GM19468 (cell line): ENCODE measurements around the gene PARL.
"Not testable (repeated sequence)": the region's sequence is repeated elsewhere in the genome, so short reads cannot be mapped to it uniquely, and the experiment has no call there.

Experiments
- ATAC-seq: cut with Tn5 transposase; IDR thresholded peaks from one replicate; pipeline ENCODE4 v1.9.1; 2021; ENCODE audit warnings: mild to moderate bottlenecking, moderate library complexity, moderate number of reproducible peaks; ENCODE audit not compliant: unreplicated experiment; ENCODE audit errors: extremely low read depth

PARL gene

GRCh38 chr3:183906234-183906921 lies 21.7 kb upstream of the PARL start:
- ATAC-seq = no peak

- ATAC-seq = no peak
Observed at GRCh38 chr3:183904833-183905780, 20.4 kb upstream of the PARL start.

- no peak for ATAC-seq
Observed at GRCh38 chr3:183898028-183898431, 13.3 kb upstream of the PARL start.

- ATAC-seq = no peak
Observed at GRCh38 chr3:183897606-183898005, 12.9 kb upstream of the PARL start.

- no peak for ATAC-seq
Observed at GRCh38 chr3:183896610-183897009, 11.9 kb upstream of the PARL start.

- no peak for ATAC-seq
Observed at GRCh38 chr3:183896184-183896583, 11.5 kb upstream of the PARL start.

- ATAC-seq = no peak
Observed at GRCh38 chr3:183895774-183896173, 11.1 kb upstream of the PARL start.

- no peak for ATAC-seq
Observed at GRCh38 chr3:183895296-183895695, 10.6 kb upstream of the PARL start.

GRCh38 chr3:183892610-183893214 lies 8.0 kb upstream of the PARL start:
- ATAC-seq = no peak

GRCh38 chr3:183885766-183886165 lies 1.1 kb upstream of the PARL start:
- no peak for ATAC-seq

GRCh38 chr3:183884097-183884426 lies 618 bp downstream of the PARL start:
- ATAC-seq = no peak

GRCh38 chr3:183883291-183884096 lies 1.2 kb downstream of the PARL start:
- ATAC-seq = no peak

- ATAC-seq = no peak
Observed at GRCh38 chr3:183880121-183880520, 4.6 kb downstream of the PARL start.

GRCh38 chr3:183879243-183879642 lies 5.4 kb downstream of the PARL start:
- no peak for ATAC-seq

- no peak for ATAC-seq
Observed at GRCh38 chr3:183878071-183878470, 6.6 kb downstream of the PARL start.

GRCh38 chr3:183877227-183877626 lies 7.5 kb downstream of the PARL start:
- not testable (repeated sequence) for ATAC-seq

- ATAC-seq = no peak
Observed at GRCh38 chr3:183875411-183875810, 9.3 kb downstream of the PARL start.

GRCh38 chr3:183873914-183874313 lies 10.8 kb downstream of the PARL start:
- ATAC-seq = no peak

GRCh38 chr3:183871541-183871940 lies 13.1 kb downstream of the PARL start:
- ATAC-seq = no peak

GRCh38 chr3:183870563-183870962 lies 14.1 kb downstream of the PARL start:
- no peak for ATAC-seq
